UCSD-AML1 (cell line): ENCODE data around the gene ANKRD65.
"Not testable (repeated sequence)": the region's sequence is repeated elsewhere in the genome, so short reads cannot be mapped to it uniquely, and the experiment has no call there.

Experiments used
- DNase-seq: peaks from one replicate; lab custom pipeline; 2025; ENCODE audit not compliant: unreplicated experiment; lab: John Stamatoyannopoulos, UW

ANKRD65 gene

DNA sequence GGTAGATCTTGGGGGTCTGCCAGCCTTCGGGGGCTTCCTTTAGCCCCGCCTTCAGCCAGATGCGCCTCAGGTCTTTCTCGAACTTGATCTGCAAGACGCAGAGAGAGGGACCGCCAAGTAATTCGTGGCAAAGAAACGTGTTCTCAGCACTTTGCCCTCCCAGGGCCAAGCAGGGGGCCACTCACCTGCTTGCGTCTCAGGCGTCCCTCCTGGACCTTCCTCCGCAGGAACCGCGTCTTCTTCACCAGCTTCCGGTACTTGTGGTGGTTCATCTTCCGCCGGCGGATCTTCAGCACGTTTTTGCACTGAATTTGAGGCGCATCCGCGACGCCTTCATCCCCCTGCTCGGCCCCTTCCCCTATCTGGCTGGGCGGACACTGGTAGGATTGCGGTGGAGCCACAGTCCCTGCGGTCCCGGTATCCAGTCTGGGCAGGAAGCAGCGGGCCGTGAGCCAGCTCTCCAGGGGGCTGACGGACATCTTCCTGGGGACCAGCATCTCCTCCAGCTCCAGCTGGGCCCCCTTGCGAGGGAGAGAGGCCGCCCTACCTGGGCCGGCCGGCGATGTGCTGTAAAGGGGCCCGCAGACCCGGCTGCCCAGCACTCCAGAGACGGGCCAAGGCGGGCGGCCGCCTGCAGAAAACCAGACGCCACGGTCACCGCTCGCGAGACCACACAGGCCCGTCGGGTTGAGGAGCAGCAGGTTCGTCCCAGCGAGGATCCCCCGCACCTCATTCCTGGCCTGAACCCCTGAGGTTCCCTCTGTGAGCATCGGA, 47.1 kb downstream of the ANKRD65 start:
- no peak for DNase-seq

DNA sequence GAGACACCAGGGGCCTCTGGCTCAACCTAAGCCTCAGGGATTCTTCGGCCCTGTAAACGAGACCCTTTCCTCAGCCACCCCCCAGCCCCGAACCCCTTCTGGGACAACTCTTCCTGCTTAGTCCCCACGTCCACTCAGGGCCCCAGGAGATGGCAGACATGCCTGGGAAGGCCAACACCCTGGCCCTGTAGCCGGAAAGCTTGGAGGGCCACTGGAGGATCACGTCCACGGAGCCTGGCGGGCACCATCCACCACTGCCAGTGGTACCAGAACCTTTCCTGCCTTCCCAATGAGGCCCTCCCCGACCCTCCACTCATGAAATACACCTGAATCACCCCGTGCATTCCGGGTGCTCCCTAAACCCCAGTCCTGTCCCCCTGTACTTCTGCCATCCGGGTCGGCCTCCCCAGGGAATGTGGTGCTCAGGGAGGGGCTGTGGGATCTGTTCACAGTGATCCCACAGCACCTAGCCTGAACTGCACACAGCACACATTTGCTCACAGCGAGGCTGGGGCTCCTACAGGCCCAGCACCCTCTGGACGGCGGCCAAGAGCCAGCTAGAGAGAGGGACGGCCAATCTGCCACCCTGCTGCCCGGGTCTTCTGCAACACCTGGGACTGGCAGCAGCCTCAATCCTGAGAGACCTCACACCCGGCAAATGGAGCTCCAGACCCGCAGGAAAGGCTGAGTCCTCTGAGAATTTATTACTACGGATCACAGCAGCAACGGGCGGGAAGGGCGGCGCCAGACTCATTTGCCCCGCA, 47.8 kb downstream of the ANKRD65 start:
- DNase-seq, result no peak

DNA sequence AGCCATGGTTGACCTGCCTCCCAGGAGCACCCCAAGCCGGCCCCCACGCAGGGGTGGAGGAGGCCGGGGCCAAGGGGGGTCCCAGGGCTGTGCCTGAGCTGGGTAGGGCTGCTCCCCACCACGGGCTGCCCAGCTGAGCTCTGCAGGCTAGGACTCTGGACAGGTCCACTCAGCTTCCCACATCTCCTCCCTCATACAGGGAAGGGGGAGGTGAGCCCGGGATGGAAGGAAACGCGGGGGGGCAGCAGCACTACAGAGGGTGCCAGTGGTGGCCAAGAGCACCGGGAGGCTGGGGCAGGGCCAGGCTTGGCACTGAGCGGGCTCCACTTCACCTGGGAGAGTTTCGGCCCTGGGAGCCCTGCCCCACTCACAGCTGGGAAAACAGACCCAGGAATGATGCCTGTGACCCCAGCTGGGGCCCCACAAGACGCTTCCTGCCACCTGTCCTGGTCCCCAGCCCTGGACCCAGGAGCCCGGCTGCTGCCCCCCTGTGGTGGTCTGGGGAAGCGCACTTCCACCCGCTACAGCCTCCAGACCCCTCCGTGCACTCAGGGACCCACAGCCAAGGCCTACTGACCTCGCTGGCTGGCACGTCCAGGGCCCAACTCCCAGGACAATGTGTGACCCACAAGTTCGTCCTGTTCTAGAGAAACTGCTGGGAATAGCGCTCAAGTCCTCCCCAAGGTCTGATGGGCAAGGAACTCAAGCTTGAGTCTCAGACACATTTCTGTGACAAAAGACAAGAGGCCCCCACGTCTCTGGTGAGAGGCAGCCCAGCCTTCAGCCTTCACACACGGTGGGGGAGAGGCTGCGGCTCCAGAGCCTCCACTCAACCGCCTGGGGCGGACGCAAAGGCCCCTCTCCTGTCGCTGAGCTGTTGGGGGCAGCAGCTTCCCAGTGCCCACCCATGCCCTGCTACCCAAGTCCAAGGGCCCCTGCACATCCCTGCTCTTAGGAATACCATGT, 49.0 kb downstream of the ANKRD65 start:
- peak; percentile 75 for DNase-seq

DNA sequence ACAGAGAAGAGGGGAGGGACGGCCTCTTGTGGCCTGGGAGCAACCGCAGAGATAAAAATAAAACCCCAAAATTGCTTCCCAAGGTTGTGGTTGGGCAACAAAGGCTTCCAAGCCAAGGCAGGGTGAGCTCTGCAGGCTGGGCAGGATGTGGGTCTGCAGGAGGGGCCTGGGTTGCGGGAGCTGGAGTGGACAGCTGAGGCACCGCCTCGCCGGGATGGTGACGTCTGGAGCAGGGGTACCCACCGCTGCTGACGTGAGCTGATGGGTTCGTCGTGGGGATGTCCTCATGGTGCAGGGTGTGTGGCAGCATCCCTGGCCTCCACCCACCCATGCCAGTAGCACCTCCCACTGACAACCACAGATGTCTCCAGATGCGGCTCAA, 49.7 kb downstream of the ANKRD65 start:
- peak; percentile 75 for DNase-seq

DNA sequence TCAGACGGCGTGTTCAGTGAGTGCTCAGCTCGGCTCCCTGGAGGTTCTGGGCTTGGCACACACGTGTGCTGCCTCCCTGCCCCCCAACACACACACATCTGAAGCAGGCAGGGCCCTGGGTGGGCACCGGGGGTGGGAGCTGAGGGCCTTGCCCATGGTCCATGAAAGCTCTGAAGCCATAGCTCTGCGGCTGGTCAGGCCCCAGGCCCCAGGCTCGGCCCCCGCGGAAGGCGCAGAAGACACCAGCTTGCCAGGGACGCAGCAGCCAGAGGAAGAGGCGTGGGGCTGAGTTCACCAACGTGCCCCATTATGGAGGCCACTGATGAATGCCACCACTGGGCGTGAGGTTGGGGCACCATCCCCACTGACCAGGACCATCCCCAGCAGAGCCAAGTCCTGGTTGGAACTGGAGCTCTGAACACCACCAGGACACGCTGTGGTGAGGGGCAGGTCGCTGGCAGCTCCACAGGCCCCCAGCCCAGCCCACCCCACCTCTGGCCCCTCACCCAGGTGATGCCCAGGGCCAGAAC, 50.2 kb downstream of the ANKRD65 start:
- no peak for DNase-seq

DNA sequence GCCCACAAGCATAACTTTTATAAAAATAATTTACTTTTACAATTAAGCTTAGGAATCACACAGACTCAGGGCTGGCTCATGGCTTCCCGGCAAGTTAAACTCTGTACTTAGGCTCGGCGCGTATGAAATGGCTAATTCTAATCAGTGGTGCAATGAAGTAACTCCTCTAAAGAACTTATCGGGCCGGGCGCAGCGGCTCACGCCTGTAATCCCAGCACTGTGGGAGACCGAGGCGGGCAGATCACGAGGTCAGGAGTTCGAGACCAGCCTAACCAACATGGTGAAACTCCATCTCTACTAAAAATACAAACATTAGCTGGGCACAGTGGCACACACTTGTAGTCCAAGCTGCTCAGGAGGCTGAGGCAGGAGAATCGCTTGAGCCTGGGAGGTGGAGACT, 51.0 kb downstream of the ANKRD65 start:
- DNase-seq, result not testable (repeated sequence)
